Measurements from ENCODE around the gene KXD1.
"Not testable (repeated sequence)": the region's sequence is repeated elsewhere in the genome, so short reads cannot be mapped to it uniquely, and the experiment has no call there.

Gene KXD1

GRCh38 chr19:18537431-18537830, 20.2 kb upstream of the KXD1 start:
- FAIRE-seq = no peak

- no peak for FAIRE-seq
These were observed 19.6 kb upstream of the KXD1 start for GRCh38 chr19:18538115-18538514.

- no peak for FAIRE-seq
These were observed 18.3 kb upstream of the KXD1 start for GRCh38 chr19:18539372-18539771.

GRCh38 chr19:18540200-18540599, 17.5 kb upstream of the KXD1 start:
- FAIRE-seq = not testable (repeated sequence)

- FAIRE-seq = no peak
These were observed 16.2 kb upstream of the KXD1 start for GRCh38 chr19:18541258-18541991.

- FAIRE-seq = no peak
These were observed 15.4 kb upstream of the KXD1 start for GRCh38 chr19:18541992-18542940.

- FAIRE-seq = no peak
These were observed 14.5 kb upstream of the KXD1 start, which contains the start of gene FKBP8 for GRCh38 chr19:18542941-18543813. Gene FKBP8, minus strand, starts transcription at chr19:18543573. Its CDS starts 1,603 bp downstream, at chr19:18541970.

GRCh38 chr19:18543814-18544475, 13.7 kb upstream of the KXD1 start:
- no peak for FAIRE-seq

GRCh38 chr19:18551631-18552030, 6.0 kb upstream of the KXD1 start:
- FAIRE-seq = no peak

- FAIRE-seq = no peak
These were observed 509 bp downstream of the KXD1 start for GRCh38 chr19:18558202-18558555.

GRCh38 chr19:18558604-18559003, 934 bp downstream of the KXD1 start:
- FAIRE-seq = no peak

GRCh38 chr19:18559685-18560084, 2.0 kb downstream of the KXD1 start:
- FAIRE-seq = no peak

GRCh38 chr19:18562086-18562485, 4.4 kb downstream of the KXD1 start:
- no peak for FAIRE-seq

GRCh38 chr19:18566953-18567352, 9.3 kb downstream of the KXD1 start:
- FAIRE-seq = no peak

GRCh38 chr19:18568367-18568766, 10.7 kb downstream of the KXD1 start:
- FAIRE-seq = no peak

GRCh38 chr19:18571564-18572344, 14.1 kb downstream of the KXD1 start, which contains the start of gene UBA52:
Gene UBA52, plus strand, starts transcription at chr19:18571857. Its CDS starts 1,444 bp downstream, at chr19:18573301.
- peak; percentile 86 for FAIRE-seq

- no peak for FAIRE-seq
These were observed 17.1 kb downstream of the KXD1 start for GRCh38 chr19:18574691-18575291.

GRCh38 chr19:18576383-18576782, 18.7 kb downstream of the KXD1 start:
- FAIRE-seq = no peak

GRCh38 chr19:18577365-18577914, 19.8 kb downstream of the KXD1 start:
- FAIRE-seq = no peak

- no peak for FAIRE-seq
These were observed 22.6 kb downstream of the KXD1 start for GRCh38 chr19:18580311-18580710.

- no peak for FAIRE-seq
These were observed 28.6 kb downstream of the KXD1 start for GRCh38 chr19:18586306-18586705.

Measured in A204.1 (cell line).